ENCODE results near the gene CCR9. TPM values are rescaled to one million over a fixed set of nuclear protein-coding genes. Genes with fewer than 3 reads are reported as not detected.

CCR9 gene
- total RNA-seq, 4 donors from 2014 or later, result 0.14 to 1.3 TPM; not detected in 2

DNA sequence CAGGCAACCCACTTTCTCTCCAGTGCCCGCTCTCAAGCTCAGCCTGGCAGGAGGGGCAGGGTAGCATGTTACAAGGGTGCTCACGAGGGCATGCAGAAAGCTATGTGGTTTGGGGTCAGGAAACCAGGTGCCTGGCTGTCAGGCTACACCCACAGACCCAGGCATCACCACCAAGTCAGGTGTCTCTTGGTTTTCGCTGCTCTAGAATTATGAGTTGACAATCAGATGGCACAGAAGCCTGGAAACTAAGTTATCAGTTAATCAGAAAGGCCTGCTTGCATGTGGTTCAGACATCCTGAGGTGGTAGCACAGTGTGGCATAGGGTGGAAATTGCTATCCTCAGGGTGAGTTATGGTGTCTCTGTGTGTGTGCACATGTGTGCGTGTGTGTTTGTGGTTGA, 16.2 kb upstream of the CCR9 start:
- WGBS, 2 donors (ENCODE audit: low coverage in 1 of 2), result 53 to 69% methylated on average over 4 of the region's 4 CpGs
- no peaks in the 10 kb centered on the region for H3K27me3 ChIP-seq
- in situ Hi-C loops (cut with MboI; ENCODE audit: low pct_ligation_motif_present in 1 of 4, low pct_unique_long_range_greater_than_20kb in 1 of 4, low sequenced_read_pairs in 3 of 4), result no loop called here
- DNase-seq, result peak; percentile 45
- no peak for TF ChIP-seq POLR2AphosphoS5 (IDR thresholded peaks at IDR 0.05)
- H3K9me3 ChIP-seq, result no peaks in the 10 kb centered on the region
- no peak overlapping the region for H3K4me3 ChIP-seq
- H3K4me1 ChIP-seq, result no peaks in the 10 kb centered on the region
- intact Hi-C loops (cut with DNase I; ENCODE audit: low total_unique reads), result no loop called here
- no peak overlapping the region for H3K27ac ChIP-seq
- H3K36me3 ChIP-seq, result no peaks in the 10 kb centered on the region

GRCh38 chr3:45871780-45872179, 14.6 kb upstream of the CCR9 start:
- Histone ChIP-seq H3K4me3 (no peak overlapping the region), H3K36me3 (no peaks in the 10 kb centered on the region), H3K4me1 (no peaks in the 10 kb centered on the region), H3K27ac (no peak overlapping the region), H3K27me3 (no peaks in the 10 kb centered on the region), H3K9me3 (no peaks in the 10 kb centered on the region)
- TF ChIP-seq, protein P1, sequence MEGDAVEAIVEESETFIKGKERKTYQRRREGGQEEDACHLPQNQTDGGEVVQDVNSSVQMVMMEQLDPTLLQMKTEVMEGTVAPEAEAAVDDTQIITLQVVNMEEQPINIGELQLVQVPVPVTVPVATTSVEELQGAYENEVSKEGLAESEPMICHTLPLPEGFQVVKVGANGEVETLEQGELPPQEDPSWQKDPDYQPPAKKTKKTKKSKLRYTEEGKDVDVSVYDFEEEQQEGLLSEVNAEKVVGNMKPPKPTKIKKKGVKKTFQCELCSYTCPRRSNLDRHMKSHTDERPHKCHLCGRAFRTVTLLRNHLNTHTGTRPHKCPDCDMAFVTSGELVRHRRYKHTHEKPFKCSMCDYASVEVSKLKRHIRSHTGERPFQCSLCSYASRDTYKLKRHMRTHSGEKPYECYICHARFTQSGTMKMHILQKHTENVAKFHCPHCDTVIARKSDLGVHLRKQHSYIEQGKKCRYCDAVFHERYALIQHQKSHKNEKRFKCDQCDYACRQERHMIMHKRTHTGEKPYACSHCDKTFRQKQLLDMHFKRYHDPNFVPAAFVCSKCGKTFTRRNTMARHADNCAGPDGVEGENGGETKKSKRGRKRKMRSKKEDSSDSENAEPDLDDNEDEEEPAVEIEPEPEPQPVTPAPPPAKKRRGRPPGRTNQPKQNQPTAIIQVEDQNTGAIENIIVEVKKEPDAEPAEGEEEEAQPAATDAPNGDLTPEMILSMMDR (IDR thresholded peaks at IDR 0.05), result no peak
- TF ChIP-seq EP300 (IDR thresholded peaks at IDR 0.05; ENCODE audit: low read depth) (no peak), POLR2A (IDR thresholded peaks at IDR 0.05) (no peak), POLR2AphosphoS5 (IDR thresholded peaks at IDR 0.05) (no peak)
- 87 to 90% methylated on average over 3 to 6 of the region's 6 CpGs for WGBS, 2 donors (ENCODE audit: low coverage in 1 of 2)
- DNase-seq, result no peak
- in situ Hi-C loops (cut with MboI; ENCODE audit: low pct_ligation_motif_present in 1 of 4, low pct_unique_long_range_greater_than_20kb in 1 of 4, low sequenced_read_pairs in 3 of 4) (no loop called here), intact Hi-C loops (cut with DNase I; ENCODE audit: low total_unique reads) (no loop called here)

- Histone ChIP-seq H3K36me3 (no peaks in the 10 kb centered on the region), H3K4me1 (no peaks in the 10 kb centered on the region), H3K4me3 (no peak overlapping the region), H3K27ac (no peak overlapping the region), H3K9me3 (no peaks in the 10 kb centered on the region), H3K27me3 (no peaks in the 10 kb centered on the region)
- in situ Hi-C loops (cut with MboI; ENCODE audit: low pct_ligation_motif_present in 1 of 4, low pct_unique_long_range_greater_than_20kb in 1 of 4, low sequenced_read_pairs in 3 of 4), result no loop called here
- 89 to 100% methylated on average over 2 of the region's 2 CpGs for WGBS, 2 donors (ENCODE audit: low coverage in 1 of 2)
- TF ChIP-seq, protein P1 (IDR thresholded peaks at IDR 0.05), result no peak
- TF ChIP-seq EP300 (IDR thresholded peaks at IDR 0.05; ENCODE audit: low read depth) (no peak), POLR2AphosphoS5 (IDR thresholded peaks at IDR 0.05) (no peak), POLR2A (IDR thresholded peaks at IDR 0.05) (no peak)
- no peak for DNase-seq
- intact Hi-C loops (cut with DNase I; ENCODE audit: low total_unique reads), result no loop called here
Measured at GRCh38 chr3:45872569-45872968, 13.8 kb upstream of the CCR9 start.

DNA sequence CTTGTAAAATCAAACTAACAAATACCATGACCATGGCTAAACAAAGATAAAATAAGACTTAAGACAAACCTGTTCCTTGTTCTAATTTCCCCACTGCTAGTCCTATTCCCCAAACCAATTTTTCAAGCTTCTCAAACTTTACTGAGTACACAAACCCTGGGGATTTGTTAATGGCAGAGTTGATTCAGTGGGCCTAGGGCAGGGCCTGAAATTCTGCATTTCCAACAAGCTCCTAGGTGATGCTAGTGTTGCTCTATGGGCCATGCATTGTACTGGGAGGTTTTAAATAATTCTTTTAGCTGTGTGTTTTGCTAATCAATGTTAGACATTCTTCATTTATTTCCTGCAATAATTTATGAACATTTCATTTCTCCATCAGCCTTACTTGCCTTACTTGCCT, 13.3 kb upstream of the CCR9 start:
- no peaks in the 10 kb centered on the region for H3K4me1 ChIP-seq
- TF ChIP-seq, protein P1 (IDR thresholded peaks at IDR 0.05), result no peak
- TF ChIP-seq POLR2AphosphoS5 (IDR thresholded peaks at IDR 0.05) (no peak), EP300 (IDR thresholded peaks at IDR 0.05; ENCODE audit: low read depth) (no peak)
- no peak overlapping the region for H3K4me3 ChIP-seq
- intact Hi-C loops (cut with DNase I; ENCODE audit: low total_unique reads) (no loop called here), in situ Hi-C loops (cut with MboI; ENCODE audit: low pct_ligation_motif_present in 1 of 4, low pct_unique_long_range_greater_than_20kb in 1 of 4, low sequenced_read_pairs in 3 of 4) (no loop called here)
- H3K27me3 ChIP-seq, result no peaks in the 10 kb centered on the region
- no peaks in the 10 kb centered on the region for H3K36me3 ChIP-seq
- no peak overlapping the region for H3K27ac ChIP-seq
- DNase-seq, result no peak
- no peaks in the 10 kb centered on the region for H3K9me3 ChIP-seq

DNA sequence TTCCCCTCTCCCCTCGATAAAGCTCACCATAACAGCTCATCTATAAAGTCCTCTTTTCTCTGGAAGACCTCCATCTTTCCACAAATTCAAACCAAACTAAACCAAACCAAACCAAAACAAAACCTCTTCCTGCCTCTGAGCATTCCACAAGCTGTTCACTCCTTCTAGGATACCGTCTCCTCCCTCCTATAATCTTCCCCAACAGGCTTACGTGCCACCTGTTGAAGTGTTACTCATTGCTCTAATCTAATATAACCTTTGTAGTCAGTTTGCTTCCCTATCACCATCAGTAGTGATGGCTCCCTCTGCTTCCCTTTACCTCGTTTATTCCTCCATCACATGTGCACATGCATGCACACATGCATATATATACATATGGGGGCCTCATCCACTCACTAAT, 12.7 kb upstream of the CCR9 start:
- intact Hi-C loops (cut with DNase I; ENCODE audit: low total_unique reads) (no loop called here), in situ Hi-C loops (cut with MboI; ENCODE audit: low pct_ligation_motif_present in 1 of 4, low pct_unique_long_range_greater_than_20kb in 1 of 4, low sequenced_read_pairs in 3 of 4) (no loop called here)
- H3K9me3 ChIP-seq, result no peaks in the 10 kb centered on the region
- H3K27ac ChIP-seq, result no peak overlapping the region
- H3K36me3 ChIP-seq, result no peaks in the 10 kb centered on the region
- TF ChIP-seq POLR2AphosphoS5 (IDR thresholded peaks at IDR 0.05) (no peak), EP300 (IDR thresholded peaks at IDR 0.05; ENCODE audit: low read depth) (no peak), POLR2A (IDR thresholded peaks at IDR 0.05) (no peak)
- TF ChIP-seq, protein P1 (IDR thresholded peaks at IDR 0.05), result no peak
- no peak overlapping the region for H3K4me3 ChIP-seq
- 66 to 86% methylated on average over 4 of the region's 4 CpGs for WGBS, 2 donors (ENCODE audit: low coverage in 1 of 2)
- H3K4me1 ChIP-seq, result no peaks in the 10 kb centered on the region
- H3K27me3 ChIP-seq, result no peaks in the 10 kb centered on the region
- DNase-seq, result no peak

Measured in transverse colon (tissue), 4 donors.